Spleen (tissue), 10 donors: ENCODE results near the gene SPACA5. TPM values are rescaled to one million over a fixed set of nuclear protein-coding genes. Genes with fewer than 3 reads are reported as not detected.

Experiments used
- polyA plus RNA-seq, 3 donors: library from polyadenylated mRNA; stranded (reverse); fragments of 200-250 nt; gene quantifications; one replicate each; pipeline ENCODE4 v1.2.1, GENCODE V29; 2013
- total RNA-seq, 7 donors: library from RNA; depleted of rRNA in 3 of 7; stranded (reverse); fragments of >200 nt in 3 of 7; fragmentation: NEBNext Ultra II Directional in 4 of 7; extraction: Animal tissue kit (Norgen Biotek cat#: 25700) in 4 of 7; gene quantifications; one replicate each; pipeline versions ENCODE4 v1.1.0 to v1.2.1, GENCODE V29; 2016 to 2021
- donor health status: healthy with polysubstance abuse.
- donor health status: DM: no; HTN: no; CAD: no; lungs with moderate emphysema.
- donor health status: DM: no; HTN: no; CAD: no.
- donor health status: Bipolar disorder and iron deficiency.
- donor health status: healthy.
- donor health status: DM: no; HTN: no; CAD: no.
- donor health status: DM: yes; HTN: yes; CAD: no.

The SPACA5 gene
- total and polyA plus RNA-seq, 10 donors = 0.12 TPM; not detected in 9

Other genes with a start within 250 kb of the SPACA5 start
- gene ZNF81, start 170.1 kb upstream of the SPACA5 start, total RNA-seq = 10 to 100 TPM; 10.6 to 17.1 (median 13.8) TPM
- gene ZNF81, start 170.1 kb upstream of the SPACA5 start, polyA plus RNA-seq = 1 to 10 TPM; 1.2 to 2.4 (median 1.3) TPM
- 10 to 100 TPM in 3 of 7 donors, 1 to 10 TPM in 4; 7.3 to 13.7 (median 8.7) TPM for gene ZNF182, start 3.0 kb upstream of the SPACA5 start, total RNA-seq
- 1 to 10 TPM; 4.8 to 5.7 (median 5.0) TPM for gene ZNF182, start 3.0 kb upstream of the SPACA5 start, polyA plus RNA-seq
- gene ZNF630, start 64.7 kb downstream of the SPACA5 start, total RNA-seq = 1 to 10 TPM; 2.0 to 7.2 (median 4.5) TPM
- 1 to 10 TPM; 1.0 to 1.7 (median 1.5) TPM for gene ZNF630, start 64.7 kb downstream of the SPACA5 start, polyA plus RNA-seq
- not detected for gene SPACA5B, start 123.6 kb downstream of the SPACA5 start, total RNA-seq
- gene SPACA5B, start 123.6 kb downstream of the SPACA5 start, polyA plus RNA-seq = not detected
- gene SSX5, start 189.8 kb downstream of the SPACA5 start, total RNA-seq = not detected
- gene SSX5, start 189.8 kb downstream of the SPACA5 start, polyA plus RNA-seq = under 1 TPM; 0.06 to 0.10 (median 0.07) TPM
- not detected for gene SSX1, start 248.4 kb downstream of the SPACA5 start, total RNA-seq
- not detected for gene SSX1, start 248.4 kb downstream of the SPACA5 start, polyA plus RNA-seq